ENCODE results near the gene RARRES1.

The RARRES1 gene

GRCh38 chr3:158770741-158771350, 38.6 kb upstream of the RARRES1 start:
- TF ChIP-seq CTCF (conservative IDR thresholded peaks at IDR 0.05; ENCODE audit: low read depth, low read length), result no peak
- no peak overlapping the region for H3K4me3 ChIP-seq (ENCODE audit: low read depth, low read length)
- no peak for DNase-seq (ENCODE audit: low read depth)

GRCh38 chr3:158769952-158770740, 37.9 kb upstream of the RARRES1 start:
- no peak overlapping the region for H3K4me3 ChIP-seq (ENCODE audit: low read depth, low read length)
- no peak for TF ChIP-seq CTCF (conservative IDR thresholded peaks at IDR 0.05; ENCODE audit: low read depth, low read length)
- DNase-seq (ENCODE audit: low read depth), result peak; percentile 92

- no peak overlapping the region for H3K4me3 ChIP-seq (ENCODE audit: low read depth, low read length)
- no peak for TF ChIP-seq CTCF (conservative IDR thresholded peaks at IDR 0.05; ENCODE audit: low read depth, low read length)
- peak; percentile 39 for DNase-seq (ENCODE audit: low read depth)
Measured at GRCh38 chr3:158769549-158769948, 37.3 kb upstream of the RARRES1 start.

- no peak overlapping the region for H3K4me3 ChIP-seq (ENCODE audit: low read depth, low read length)
- DNase-seq (ENCODE audit: low read depth), result peak; percentile 99
- TF ChIP-seq CTCF (conservative IDR thresholded peaks at IDR 0.05; ENCODE audit: low read depth, low read length), result no peak
Measured at GRCh38 chr3:158768881-158769543, 36.8 kb upstream of the RARRES1 start.

GRCh38 chr3:158768361-158768787, 36.1 kb upstream of the RARRES1 start:
- TF ChIP-seq CTCF (conservative IDR thresholded peaks at IDR 0.05; ENCODE audit: low read depth, low read length), result no peak
- peak; percentile 76 for DNase-seq (ENCODE audit: low read depth)
- no peak overlapping the region for H3K4me3 ChIP-seq (ENCODE audit: low read depth, low read length)

GRCh38 chr3:158766364-158766763, 34.1 kb upstream of the RARRES1 start:
- no peak for DNase-seq (ENCODE audit: low read depth)
- TF ChIP-seq CTCF (conservative IDR thresholded peaks at IDR 0.05; ENCODE audit: low read depth, low read length), result no peak

More at GRCh38 chr3:158766364-158766763, 34.1 kb upstream of the RARRES1 start:
- no peak overlapping the region for H3K4me3 ChIP-seq (ENCODE audit: low read depth, low read length)
